Thoracic aorta (tissue), 2 donors: ENCODE data around the gene IGFLR1. TPM values are rescaled to one million over a fixed set of nuclear protein-coding genes. Genes with fewer than 3 reads are reported as not detected.

Source experiments
- ATAC-seq: fragments of 150-250 bp; one replicate; pipeline ENCODE4 v1.8.0; 2017; ENCODE audit warnings: low read depth; ENCODE audit not compliant: insufficient number of reproducible peaks, low FRiP score
- DNase-seq: peaks from one replicate; pipeline ENCODE4 v3.0.0-alpha.2; 2020; ENCODE audit warnings: low spot score
- H3K27ac ChIP-seq, 2 donors: fragments of 200-600 bp; sonication (generic); 1 replicate in 1 of 2; 2 replicates in 1 of 2; pipeline ENCODE4 v1.5.1; 2016; ENCODE audit warnings: mild to moderate bottlenecking in 2 of 2, moderate library complexity in 2 of 2
- H3K27me3 ChIP-seq: fragments of 200-600 bp; sonication (generic); replicated peaks from 2 replicates; pipeline ENCODE4 v1.6.0; 2016; ENCODE audit warnings: mild to moderate bottlenecking; ENCODE audit not compliant: insufficient read depth
- H3K36me3 ChIP-seq: fragments of 200-600 bp; sonication (generic); one replicate; pipeline ENCODE4 v1.5.1; 2016
- H3K4me1 ChIP-seq, 2 donors: fragments of 200-600 bp; sonication (generic); 1 replicate in 1 of 2; 2 replicates in 1 of 2; pipeline versions ENCODE4 v1.5.1 to v1.6.0; 2016; ENCODE audit warnings: low read depth in 2 of 2, mild to moderate bottlenecking in 1 of 2; ENCODE audit not compliant: control insufficient read depth in 1 of 2
- H3K4me3 ChIP-seq: fragments of 200-600 bp; sonication (generic); 2 replicates; pipeline ENCODE4 v1.5.1; 2016; ENCODE audit warnings: mild to moderate bottlenecking
- H3K9me3 ChIP-seq: fragments of 200-600 bp; sonication (generic); 2 replicates; pipeline ENCODE4 v1.5.1; 2016
- total RNA-seq, 2 donors: library from RNA; depleted of rRNA; stranded (reverse); fragments of >200 nt; gene quantifications; one replicate each; pipeline versions ENCODE4 v1.1.0 to v1.2.3, GENCODE V29; 2016
- TF ChIP-seq, protein P1 (sequence below): fragments of 200-600 bp; sonication (generic); IDR thresholded peaks from one replicate; pipeline ENCODE4 v1.5.1; 2019; ENCODE audit warnings: antibody characterized with exemption

Gene IGFLR1
- total RNA-seq, 2 donors from 2014 or later = 6.9 to 13.1 TPM

DNA sequence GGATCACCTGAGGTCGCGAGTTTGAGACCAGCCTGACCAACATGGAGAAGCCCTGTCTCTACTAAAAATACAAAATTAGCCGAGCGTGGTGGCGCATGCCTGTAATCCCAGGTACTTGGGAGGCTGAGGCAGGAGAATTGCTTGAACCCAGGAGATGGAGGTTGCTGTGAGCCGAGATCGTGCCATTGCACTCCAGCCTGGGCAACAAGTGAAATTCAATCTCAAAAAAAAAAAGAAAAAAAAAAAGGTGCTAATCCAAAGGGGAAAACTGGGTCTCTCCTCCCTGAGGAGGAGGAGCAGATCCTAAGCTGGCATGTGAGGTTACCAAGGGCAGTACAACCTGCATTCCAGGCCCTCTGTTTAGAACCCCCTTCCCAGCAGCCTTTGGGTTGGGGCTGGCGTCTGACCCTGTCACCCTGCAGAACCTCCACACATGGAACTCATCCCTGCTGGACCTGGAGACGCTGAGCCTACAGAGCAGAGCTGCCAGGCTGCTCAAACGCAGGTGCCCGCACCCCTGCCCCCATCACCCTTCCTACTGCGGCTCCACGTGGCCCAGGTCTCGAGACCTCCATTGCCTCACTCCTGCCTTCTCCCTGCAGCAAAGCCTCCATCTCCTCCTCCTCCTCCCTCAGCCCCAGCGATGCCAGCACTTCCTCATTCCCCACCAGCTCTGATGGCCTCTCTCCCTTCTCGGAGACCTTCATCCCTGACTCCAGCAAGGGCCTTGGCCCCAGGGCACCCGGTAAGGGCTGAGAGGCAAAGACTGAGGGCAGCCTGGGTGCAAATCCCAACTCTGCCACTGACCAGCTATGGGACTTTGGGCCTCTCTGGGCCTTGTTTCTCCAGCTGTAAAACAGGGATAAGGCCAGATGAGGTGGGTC, 22.4 kb upstream of the IGFLR1 start:
- TF ChIP-seq, protein P1, sequence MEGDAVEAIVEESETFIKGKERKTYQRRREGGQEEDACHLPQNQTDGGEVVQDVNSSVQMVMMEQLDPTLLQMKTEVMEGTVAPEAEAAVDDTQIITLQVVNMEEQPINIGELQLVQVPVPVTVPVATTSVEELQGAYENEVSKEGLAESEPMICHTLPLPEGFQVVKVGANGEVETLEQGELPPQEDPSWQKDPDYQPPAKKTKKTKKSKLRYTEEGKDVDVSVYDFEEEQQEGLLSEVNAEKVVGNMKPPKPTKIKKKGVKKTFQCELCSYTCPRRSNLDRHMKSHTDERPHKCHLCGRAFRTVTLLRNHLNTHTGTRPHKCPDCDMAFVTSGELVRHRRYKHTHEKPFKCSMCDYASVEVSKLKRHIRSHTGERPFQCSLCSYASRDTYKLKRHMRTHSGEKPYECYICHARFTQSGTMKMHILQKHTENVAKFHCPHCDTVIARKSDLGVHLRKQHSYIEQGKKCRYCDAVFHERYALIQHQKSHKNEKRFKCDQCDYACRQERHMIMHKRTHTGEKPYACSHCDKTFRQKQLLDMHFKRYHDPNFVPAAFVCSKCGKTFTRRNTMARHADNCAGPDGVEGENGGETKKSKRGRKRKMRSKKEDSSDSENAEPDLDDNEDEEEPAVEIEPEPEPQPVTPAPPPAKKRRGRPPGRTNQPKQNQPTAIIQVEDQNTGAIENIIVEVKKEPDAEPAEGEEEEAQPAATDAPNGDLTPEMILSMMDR = no peak
- Histone ChIP-seq H3K9me3 (no peaks in the 10 kb centered on the region), H3K27ac (no peak overlapping the region), H3K4me3 (no peak overlapping the region), H3K4me1 (peaks cover 0 to 7% of the 10 kb centered on the region in 2 donors), H3K27me3 (no peaks in the 10 kb centered on the region), H3K36me3 (peaks cover 14% of the 10 kb centered on the region)
- ATAC-seq (no peak), DNase-seq (no peak)

DNA sequence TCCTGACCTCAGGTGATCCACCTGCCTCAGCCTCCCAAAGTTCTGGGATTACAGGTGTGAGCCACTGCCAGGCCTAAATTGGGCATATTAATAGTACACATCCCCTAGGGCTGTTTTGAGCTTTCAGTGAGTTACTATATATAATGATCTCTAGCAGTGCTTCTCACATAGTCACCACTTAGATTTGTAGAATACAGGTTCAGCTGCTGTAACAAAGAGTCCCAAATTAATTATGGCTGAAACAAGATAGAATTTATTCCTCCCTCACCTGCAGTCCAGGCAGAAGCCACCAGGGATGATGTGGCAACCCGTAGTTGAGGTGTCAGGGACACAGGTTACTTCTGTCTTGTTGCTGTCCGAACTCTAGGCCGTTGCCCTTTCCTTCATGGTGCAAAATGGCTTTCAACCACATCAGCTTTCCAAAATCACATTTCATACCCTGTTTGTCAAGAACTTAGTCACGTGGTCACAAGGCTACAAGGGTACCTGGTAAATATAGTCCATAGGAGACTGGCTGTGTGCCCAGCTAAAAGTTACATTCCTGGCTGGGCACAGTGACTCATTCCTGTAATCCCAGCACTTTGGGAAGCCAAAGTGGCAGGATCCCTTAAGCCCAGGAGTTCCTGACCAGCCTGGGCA, 18.6 kb upstream of the IGFLR1 start:
- peaks cover 14% of the 10 kb centered on the region for H3K36me3 ChIP-seq

GRCh38 chr19:35759697-35760096, 17.4 kb upstream of the IGFLR1 start:
- Histone ChIP-seq H3K27me3 (no peaks in the 10 kb centered on the region), H3K4me1 (peaks cover 11 to 47% of the 10 kb centered on the region in 2 donors), H3K4me3 (no peak overlapping the region), H3K9me3 (no peaks in the 10 kb centered on the region), H3K36me3 (peaks cover 8% of the 10 kb centered on the region), H3K27ac (no peak overlapping the region)
- DNase-seq (no peak), ATAC-seq (no peak)
- TF ChIP-seq, protein P1 = no peak

More for the DNA sequence above, 18.6 kb upstream of the IGFLR1 start:
- Histone ChIP-seq H3K27me3 (no peaks in the 10 kb centered on the region), H3K9me3 (no peaks in the 10 kb centered on the region), H3K27ac (no peak overlapping the region), H3K4me3 (no peak overlapping the region), H3K4me1 (peaks cover 5 to 35% of the 10 kb centered on the region in 2 donors)
- DNase-seq (no peak), ATAC-seq (no peak)
- TF ChIP-seq, protein P1 = no peak

DNA sequence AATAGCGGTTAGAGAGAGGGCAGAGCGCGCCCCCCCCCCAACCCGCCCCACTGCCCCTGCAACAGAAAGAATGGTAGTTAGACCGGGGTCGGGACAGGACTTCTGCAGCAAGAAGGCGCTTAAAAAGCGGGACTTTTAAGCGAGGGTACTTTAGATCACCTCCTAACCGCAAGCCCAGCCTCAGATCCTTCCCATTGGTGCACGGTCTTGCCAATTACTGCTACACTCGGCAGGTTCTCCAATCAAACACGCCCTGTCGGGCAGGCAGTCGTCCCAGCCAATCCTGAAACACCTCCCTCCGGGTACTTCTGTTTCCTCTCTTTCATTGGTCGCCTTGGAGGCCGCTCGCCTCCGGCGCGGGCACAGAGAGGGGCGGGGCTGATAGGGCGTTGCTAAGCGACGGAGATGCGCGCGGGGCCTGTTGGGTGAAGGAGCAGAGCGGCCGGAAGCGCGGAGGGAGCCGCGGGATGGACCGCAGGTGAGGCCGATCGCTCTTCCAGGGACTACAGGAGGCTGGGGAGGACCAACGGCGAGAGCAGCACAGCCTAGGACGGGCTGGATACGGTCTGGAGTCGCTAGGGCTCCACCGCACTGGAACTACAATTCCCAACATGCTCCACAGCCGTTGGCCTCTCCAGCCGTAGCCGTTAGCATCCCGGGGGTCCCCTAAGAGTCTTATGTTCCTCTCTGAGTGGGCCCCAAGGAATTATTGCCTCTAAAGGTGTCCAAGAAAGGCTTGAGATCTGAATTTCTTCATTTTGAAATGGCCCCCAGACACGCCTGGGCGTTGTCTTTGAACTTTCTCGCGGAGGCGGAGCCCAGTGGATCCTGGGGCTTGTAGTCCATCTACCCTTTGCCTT, 15.7 kb upstream of the IGFLR1 start, which contains the start of gene PROSER3:
Gene PROSER3 (plus strand): TSS at position 428 of the 860 bp plus-strand sequence. CDS start 40 bp downstream, at position 468.
- Histone ChIP-seq H3K9me3 (no peaks in the 10 kb centered on the region), H3K4me3 (peak within 1 kb of the TSS; percentile 77), H3K27me3 (no peaks in the 10 kb centered on the region), H3K4me1 (peaks cover 11 to 52% of the 10 kb centered on the region in 2 donors), H3K36me3 (peaks cover 12% of the 10 kb centered on the region), H3K27ac (peak within 1 kb of the TSS; percentile 98 to 99)
- ATAC-seq (peak; percentile 92), DNase-seq (peak; percentile 94)
- TF ChIP-seq, protein P1 = no peak
